ELR (cell line): ENCODE results near the gene SETD4.
A peak's percentile ranks its signal among the peaks of the same experiment; 100 is the strongest.

Experiments
- DNase-seq: peaks from one replicate; pipeline ENCODE4 v3.0.0-alpha.2; 2015; ENCODE audit warnings: low read depth

SETD4 gene

GRCh38 chr21:36008505-36008904, 51.8 kb downstream of the SETD4 start:
- no peak for DNase-seq

- no peak for DNase-seq
Observed at GRCh38 chr21:36005879-36006400, 54.4 kb downstream of the SETD4 start.

- DNase-seq = peak; percentile 24
Observed at GRCh38 chr21:36005018-36005417, 55.3 kb downstream of the SETD4 start.

GRCh38 chr21:36004441-36004840, 55.9 kb downstream of the SETD4 start:
- no peak for DNase-seq

GRCh38 chr21:36003776-36004175, 56.5 kb downstream of the SETD4 start:
- DNase-seq = no peak

- no peak for DNase-seq
Observed at GRCh38 chr21:35996217-35996616, 64.1 kb downstream of the SETD4 start.

- no peak for DNase-seq
Observed at GRCh38 chr21:35995522-35996088, 64.7 kb downstream of the SETD4 start.

GRCh38 chr21:35994613-35995012, 65.7 kb downstream of the SETD4 start:
- DNase-seq = no peak

- no peak for DNase-seq
Observed at GRCh38 chr21:35993875-35994490, 66.3 kb downstream of the SETD4 start.

GRCh38 chr21:35991131-35991530, 69.2 kb downstream of the SETD4 start:
- DNase-seq = no peak

- DNase-seq = no peak
Observed at GRCh38 chr21:35990609-35991008, 69.7 kb downstream of the SETD4 start.

GRCh38 chr21:35989138-35989735, 71.1 kb downstream of the SETD4 start:
- DNase-seq = no peak

- no peak for DNase-seq
Observed at GRCh38 chr21:35988416-35989137, 71.7 kb downstream of the SETD4 start.

- DNase-seq = no peak
Observed at GRCh38 chr21:35987475-35987874, 72.9 kb downstream of the SETD4 start.

- no peak for DNase-seq
Observed at GRCh38 chr21:35984654-35985361, 75.5 kb downstream of the SETD4 start.
